GM18909 (cell line): Measurements from ENCODE around the gene ALDH3B1.

Experiments used
- ATAC-seq: cut with Tn5 transposase; IDR thresholded peaks from one replicate; pipeline ENCODE4 v1.9.1; 2021; ENCODE audit warnings: mild to moderate bottlenecking; ENCODE audit not compliant: unreplicated experiment, poor library complexity

ALDH3B1 gene

DNA sequence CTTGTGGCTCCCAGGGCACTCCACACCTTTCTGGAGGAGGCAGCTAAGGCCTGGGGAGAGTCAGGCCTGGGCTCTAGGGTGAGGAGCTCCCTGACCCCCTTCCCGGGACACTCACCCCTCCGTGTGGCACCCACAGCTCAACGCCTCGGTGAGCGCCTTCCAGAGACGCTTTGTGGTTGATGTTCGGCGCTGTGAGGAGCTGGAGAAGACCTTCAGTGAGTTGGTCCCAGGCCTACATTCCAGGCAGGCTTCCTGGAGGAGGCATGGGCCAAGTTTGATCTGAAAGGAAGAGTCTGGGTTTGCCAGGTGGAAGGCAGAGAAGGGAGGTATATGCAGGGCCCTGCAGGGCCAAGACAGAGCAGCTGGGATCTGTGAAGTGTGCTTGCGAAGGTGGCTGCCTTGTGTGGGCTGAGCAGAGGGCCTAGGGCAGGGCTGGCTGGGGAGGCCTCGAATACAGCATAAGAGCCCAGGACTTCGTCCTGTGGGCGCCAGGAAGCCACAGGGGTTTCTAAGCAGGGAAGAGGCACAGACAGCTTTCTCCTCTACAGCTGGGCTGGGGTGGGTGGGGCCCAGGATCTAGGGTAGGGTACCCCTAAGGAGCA, 31.6 kb downstream of the ALDH3B1 start:
- no peak for ATAC-seq

DNA sequence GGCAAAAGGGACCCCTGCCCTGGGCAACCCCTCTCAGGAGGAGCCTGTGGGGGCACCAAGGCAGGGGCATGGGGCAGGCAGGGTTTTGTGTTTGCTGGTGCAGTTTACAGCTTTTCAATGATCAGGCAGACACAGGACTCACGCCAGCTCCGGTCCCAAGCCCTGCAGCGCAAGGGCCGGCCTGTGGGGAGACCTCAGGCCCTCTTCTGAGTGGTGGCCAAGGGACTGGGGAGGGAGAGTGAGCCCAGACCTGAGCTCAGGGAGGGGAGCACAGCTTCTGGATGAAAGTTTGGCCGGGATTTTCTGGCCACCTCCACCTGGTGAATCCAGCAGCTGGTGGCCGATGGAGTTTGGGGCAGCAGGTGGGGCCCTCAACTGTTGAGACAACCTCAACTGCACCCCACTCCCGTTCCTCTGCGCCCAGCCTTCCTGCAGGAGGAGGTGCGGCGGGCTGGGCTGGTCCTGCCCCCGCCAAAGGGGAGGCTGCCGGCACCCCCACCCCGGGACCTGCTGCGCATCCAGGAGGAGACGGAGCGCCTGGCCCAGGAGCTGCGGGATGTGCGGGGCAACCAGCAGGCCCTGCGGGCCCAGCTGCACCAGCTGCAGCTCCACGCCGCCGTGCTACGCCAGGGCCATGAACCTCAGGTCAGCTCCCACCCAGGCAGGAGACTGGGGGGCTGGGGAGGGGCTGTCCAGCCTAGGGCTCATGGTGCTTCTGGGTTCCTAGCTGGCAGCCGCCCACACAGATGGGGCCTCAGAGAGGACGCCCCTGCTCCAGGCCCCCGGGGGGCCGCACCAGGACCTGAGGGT, 32.3 kb downstream of the ALDH3B1 start:
- ATAC-seq = no peak

DNA sequence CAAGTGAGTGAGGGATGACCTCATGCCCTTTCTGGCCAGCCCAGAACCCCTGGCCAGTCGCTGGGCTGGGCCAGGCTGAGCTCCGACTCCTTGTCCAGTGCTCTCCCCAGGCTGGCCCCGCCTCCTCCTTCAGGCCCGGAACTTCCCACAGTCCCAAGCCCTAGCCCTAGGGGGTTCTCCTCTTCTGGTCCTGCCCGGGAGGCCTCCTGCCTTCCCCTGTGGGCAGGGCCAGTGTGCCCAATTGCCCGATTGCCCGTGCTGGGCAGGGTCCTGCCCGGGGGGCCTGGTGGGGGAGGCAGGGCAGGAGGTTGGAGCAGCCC, 32.9 kb downstream of the ALDH3B1 start:
- ATAC-seq = no peak

DNA sequence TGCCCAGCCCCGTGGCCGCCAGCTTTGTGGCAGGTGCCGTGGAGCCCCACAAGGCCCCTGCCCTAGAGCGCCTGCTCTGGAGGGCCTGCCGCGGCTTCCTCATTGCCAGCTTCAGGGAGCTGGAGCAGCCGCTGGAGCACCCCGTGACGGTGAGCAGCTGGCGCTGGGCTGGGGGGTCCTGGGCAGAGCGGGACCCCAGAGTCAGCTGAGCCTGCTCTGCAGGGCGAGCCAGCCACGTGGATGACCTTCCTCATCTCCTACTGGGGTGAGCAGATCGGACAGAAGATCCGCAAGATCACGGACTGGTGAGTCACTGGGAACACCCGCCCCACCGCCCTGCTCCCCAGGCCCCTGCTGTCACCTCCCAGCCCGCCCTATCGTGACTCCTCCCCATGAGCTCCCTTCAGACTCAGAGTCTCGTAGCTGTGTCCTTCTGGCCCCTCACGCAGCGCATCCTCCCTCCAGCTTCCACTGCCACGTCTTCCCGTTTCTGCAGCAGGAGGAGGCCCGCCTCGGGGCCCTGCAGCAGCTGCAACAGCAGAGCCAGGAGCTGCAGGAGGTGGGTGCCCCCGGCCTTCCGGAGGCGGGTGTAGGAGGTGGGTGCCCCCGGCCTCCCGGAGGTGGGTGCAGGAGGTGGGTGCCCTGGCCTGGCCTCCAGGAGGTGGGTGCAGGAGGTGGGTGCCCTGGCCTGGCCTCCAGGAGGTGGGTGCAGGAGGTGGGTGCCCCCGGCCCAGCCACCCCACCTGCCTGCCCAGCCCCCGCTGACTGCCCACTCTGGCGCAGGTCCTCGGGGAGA, 33.4 kb downstream of the ALDH3B1 start:
- ATAC-seq = no peak

DNA sequence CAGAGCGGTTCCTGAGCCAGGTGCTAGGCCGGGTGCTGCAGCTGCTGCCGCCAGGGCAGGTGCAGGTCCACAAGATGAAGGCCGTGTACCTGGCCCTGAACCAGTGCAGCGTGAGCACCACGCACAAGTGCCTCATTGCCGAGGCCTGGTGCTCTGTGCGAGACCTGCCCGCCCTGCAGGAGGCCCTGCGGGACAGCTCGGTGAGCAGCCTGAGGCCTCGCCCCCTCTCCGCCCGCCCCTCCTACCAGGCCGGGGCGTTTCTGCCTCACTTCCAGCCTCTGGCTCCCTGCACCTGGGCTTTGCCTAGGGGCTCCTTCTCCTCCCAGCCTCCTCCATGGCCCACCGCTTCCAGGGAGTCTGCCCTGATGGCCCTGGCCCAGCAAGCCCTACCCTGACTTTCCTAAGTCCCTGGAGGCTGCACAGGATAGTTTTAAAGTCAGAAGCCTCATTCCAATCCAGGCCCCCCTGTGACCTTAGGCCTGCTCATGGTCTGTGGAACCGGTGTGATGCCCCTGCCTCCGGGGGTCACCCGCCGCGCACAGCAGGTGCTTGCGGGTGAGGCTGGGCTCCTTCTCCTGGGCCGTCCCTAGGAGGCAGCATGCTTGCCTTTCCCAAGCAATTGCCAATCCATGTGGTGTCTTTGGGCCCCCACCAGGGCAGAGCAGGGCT, 34.2 kb downstream of the ALDH3B1 start:
- no peak for ATAC-seq

DNA sequence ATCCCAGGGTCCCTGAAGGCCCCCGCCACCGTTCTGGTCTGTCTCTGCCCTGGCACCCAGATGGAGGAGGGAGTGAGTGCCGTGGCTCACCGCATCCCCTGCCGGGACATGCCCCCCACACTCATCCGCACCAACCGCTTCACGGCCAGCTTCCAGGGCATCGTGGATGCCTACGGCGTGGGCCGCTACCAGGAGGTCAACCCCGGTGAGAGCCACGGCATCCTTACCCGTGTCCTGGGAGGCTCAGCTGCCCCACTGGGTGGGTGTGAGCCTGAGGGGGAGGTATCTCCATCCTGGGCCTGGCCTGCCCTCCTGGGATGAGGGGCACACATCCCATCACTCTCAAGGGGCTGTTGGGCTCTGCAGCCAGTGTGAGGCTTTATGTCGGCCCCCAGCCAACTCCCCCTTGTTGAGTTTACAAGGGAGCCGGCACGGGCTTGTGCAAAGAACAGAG, 34.8 kb downstream of the ALDH3B1 start:
- no peak for ATAC-seq

DNA sequence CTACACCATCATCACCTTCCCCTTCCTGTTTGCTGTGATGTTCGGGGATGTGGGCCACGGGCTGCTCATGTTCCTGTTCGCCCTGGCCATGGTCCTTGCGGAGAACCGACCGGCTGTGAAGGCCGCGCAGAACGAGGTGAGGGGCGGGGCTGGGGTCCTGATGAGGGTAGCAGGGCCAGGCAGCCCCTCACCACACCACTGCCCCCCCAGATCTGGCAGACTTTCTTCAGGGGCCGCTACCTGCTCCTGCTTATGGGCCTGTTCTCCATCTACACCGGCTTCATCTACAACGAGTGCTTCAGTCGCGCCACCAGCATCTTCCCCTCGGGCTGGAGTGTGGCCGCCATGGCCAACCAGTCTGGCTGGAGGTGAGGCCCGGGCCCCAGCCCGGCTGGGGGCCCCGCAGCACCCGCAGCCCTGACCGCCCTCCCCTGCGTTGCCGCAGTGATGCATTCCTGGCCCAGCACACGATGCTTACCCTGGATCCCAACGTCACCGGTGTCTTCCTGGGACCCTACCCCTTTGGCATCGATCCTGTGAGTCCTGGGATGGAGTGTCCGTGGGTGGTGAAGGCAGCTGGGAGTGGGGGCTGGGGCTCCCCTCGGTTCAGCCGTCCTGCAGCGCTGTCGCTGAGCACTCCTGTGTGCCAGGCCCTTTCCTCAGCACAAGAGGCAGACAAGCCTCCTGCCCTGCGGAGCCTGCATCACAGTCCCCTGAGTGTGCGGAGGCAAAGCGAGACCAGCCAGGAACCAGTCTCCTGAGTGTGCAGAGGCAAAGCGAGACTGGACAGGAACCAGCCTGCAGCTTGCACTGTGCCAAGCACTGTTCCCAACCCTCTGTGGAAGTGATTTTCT, 37.5 kb downstream of the ALDH3B1 start:
- ATAC-seq = no peak

DNA sequence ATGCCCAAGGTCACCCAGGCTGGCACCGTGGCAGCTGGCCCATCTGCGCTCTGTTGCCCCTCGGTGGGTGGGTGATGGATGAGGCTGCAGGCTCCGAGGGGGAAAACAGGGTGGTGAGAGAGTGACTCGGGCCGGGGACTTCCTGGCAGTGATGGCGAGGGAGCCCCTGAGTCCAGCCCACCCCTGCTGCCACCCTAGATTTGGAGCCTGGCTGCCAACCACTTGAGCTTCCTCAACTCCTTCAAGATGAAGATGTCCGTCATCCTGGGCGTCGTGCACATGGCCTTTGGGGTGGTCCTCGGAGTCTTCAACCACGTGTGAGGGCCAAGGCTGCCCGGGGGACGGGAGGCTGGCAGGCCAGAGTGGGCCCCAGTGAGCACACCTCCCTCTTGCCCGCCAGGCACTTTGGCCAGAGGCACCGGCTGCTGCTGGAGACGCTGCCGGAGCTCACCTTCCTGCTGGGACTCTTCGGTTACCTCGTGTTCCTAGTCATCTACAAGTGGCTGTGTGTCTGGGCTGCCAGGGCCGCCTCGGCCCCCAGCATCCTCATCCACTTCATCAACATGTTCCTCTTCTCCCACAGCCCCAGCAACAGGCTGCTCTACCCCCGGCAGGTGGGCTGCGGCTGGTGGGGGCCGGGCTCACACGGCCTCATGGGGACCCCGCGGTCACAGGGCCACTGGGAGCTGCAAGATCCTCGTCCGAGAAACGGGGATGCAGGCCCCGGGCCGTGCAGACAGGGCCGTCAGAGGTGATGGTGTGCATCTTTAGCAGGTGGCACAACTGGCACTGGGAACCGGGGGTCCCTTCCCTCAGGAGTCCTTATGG, 38.8 kb downstream of the ALDH3B1 start:
- no peak for ATAC-seq

DNA sequence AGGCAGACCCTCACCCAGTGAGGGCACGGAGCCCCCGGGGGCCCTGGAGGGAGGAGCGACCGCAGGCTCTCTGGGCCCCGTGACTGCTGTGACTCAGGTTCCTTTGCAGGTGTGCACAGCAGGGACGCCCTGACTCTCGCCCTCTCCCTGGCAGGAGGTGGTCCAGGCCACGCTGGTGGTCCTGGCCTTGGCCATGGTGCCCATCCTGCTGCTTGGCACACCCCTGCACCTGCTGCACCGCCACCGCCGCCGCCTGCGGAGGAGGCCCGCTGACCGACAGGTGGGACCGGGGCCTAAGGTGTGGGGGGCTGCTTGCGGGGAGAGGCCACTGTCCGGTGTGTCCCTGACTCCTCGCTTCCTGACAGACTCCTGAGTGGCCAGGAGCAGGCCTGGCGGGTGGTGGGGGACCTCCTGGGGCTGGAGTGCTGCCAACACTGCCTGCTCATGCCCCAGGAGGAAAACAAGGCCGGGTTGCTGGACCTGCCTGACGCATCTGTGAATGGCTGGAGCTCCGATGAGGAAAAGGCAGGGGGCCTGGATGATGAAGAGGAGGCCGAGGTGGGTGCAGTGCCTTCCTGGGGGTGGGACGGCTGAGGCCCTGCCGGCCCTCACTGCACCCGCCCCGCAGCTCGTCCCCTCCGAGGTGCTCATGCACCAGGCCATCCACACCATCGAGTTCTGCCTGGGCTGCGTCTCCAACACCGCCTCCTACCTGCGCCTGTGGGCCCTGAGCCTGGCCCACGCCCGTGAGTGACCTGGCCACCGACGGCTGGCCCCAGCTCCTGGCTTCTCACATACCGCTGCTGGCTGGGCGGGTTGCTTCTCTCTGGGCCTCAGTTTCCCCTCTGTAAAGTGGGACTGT, 39.6 kb downstream of the ALDH3B1 start:
- no peak for ATAC-seq

DNA sequence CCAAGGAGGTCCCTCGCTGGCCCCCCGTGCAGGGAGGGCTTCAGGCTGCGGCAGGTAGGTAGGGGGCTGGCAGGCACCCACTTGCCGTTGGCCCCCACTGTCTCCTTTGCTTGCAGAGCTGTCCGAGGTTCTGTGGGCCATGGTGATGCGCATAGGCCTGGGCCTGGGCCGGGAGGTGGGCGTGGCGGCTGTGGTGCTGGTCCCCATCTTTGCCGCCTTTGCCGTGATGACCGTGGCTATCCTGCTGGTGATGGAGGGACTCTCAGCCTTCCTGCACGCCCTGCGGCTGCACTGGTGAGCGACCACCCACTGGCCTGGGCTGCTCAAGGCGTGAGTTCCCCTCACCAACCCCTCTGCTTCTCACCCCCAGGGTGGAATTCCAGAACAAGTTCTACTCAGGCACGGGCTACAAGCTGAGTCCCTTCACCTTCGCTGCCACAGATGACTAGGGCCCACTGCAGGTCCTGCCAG, 40.3 kb downstream of the ALDH3B1 start:
- ATAC-seq = no peak

DNA sequence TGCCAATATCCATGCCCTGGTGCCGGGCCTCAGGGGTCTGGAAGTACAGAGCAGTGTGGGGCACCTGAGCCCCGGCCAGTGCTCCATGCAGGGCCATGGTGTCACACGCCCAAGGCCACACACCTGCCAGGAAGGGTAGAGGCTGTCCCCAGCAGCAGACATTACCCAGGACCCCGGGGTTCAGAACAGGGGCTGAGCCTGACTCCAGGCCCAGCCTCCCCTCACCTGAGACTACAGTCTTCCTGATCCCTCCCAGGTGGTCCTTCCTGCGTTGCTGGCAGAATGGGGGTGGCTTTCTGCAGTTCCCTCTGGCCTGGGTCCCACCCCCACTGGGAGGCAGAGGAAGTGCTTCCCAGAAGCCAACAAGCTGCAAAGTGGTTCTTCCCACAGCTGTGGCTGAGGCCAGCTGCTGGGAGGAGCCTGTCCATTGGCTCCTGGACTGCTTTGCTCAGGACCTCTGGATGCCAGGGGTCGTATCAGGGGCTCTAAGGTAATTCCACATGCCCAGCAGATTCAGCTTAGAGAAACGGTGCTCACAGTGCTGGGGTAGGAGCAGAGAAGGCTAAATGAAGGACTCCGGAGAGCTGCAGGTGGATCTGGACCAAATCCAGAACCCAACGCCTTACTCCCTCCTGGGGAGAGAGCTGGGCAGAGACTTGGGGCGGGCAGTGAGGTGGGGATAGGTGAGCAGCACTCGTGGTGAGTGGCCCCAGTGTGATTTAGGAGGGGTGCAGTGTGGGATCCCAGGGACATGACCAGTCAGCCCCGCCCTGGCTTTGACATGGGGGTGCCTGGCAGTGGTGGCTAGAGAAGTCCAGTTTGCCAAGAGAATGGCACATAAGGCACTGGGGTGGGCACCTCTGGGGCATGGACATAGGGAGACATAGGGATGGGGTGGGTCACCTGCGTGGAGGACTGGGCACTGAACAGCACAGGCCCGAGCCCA, 41.3 kb downstream of the ALDH3B1 start:
- no peak for ATAC-seq

DNA sequence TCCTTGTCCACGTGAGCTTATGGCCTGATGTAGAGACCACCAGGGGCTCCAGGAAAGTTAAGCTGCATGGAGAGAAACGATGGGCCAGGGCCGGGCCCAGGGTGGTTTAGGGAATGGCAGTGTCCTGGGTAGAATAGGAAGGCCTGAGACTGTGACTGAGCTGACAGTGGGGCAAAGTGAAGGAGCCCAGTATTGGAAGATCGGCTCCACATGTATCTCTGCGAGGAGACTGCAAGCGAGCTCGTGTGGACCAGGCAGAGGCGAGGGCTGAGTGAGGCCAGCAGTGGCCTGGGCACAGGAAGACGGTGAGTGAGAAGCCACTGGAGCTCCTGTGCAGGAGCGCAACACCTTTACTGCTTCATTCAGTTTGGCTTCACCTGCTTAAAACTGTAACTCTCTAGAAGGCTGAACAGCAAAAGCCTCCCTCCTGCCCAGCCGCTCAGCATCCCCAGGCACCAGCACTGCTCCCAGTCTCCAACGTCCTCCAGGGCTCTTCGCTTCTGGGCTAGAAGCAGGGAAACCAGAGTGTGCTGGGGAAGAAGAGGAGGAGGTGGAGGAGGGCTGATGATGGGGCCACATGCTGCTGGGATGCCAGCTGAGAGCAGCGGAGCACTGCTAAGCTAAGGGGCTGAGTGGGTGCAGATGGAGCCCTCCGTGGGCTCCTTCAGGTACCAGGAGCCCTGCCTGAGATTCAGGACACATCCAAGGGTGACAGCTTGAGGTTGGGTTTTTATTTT, 42.2 kb downstream of the ALDH3B1 start:
- ATAC-seq = no peak

DNA sequence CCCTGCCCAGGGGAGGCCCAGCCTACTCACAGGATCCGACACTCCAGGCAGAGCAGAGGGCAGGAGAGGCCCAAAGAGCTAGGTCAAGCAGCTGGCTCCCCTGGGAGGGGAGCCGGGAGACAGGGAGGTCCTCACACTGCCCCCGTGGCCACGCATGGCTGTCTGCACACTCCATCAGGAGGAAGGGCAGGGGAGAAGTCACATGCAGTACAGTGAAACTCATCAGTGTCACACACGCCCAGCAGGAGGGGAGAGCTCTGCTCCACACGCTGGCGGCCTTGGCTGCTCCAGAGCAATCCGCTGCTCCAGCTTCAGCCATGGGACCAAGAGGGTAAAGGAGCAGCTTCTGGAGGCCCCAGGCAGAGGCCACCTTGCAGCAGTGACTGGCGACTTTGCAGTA, 43.0 kb downstream of the ALDH3B1 start:
- ATAC-seq = no peak

DNA sequence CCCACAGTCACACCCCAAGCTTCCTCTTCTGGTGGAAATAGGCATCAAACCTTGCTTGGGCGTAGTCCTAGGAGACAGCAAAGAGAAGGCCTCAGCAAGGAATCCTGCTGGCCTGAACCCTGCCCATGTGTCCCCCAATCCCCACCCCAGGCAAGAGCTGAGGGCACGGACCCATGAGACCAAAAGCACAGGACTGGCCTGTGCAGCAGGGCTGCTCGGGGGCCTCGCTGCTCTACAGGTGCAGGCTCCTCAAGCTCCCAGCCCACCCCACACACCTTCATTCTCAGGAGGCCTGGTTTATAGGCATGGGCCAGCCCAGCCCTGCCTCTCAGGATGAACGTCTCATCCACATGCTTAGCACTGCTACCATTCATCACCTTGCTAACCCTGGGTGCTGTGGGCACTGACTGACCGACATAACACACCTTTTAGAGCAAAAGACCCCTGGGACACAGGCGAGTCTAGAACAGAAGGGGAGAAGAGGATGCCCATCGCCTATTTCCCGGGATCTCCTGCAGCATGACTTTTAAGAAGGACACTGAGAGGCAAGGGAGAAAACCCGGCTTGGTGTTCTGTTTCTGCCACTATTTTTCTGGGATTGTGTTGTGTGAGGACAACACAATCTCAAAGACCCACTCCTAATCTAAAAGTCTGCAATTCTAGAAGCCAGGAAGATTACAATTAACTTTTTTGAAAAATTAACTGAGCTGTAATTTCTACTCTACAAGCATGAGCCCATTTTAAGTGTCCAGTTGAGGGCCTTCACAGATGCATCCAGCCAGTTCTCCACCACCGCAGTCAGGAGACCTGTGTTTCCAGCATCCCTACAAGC, 44.1 kb downstream of the ALDH3B1 start:
- ATAC-seq = no peak
